SJCRH30 (cell line): ENCODE measurements around the gene SPRR3. TPM values are rescaled to one million over a fixed set of nuclear protein-coding genes. Genes with fewer than 3 reads are reported as not detected.
"Not testable (repeated sequence)": the region's sequence is repeated elsewhere in the genome, so short reads cannot be mapped to it uniquely, and the experiment has no call there.

Experiments used
- DNase-seq, 2 experiments: peaks; one replicate each; pipeline ENCODE4 v3.0.0-alpha.2; 2015 to 2020
- H3K27ac ChIP-seq: fragments of 250-450 bp; sonication (Bioruptor Pico); 2 replicates; pipeline ENCODE4 v1.5.1; 2020; ENCODE audit warnings: mild to moderate bottlenecking, moderate library complexity
- H3K27me3 ChIP-seq: fragments of 250-450 bp; sonication (Bioruptor Pico); 2 replicates; pipeline ENCODE4 v1.5.1; 2020; ENCODE audit warnings: mild to moderate bottlenecking, moderate library complexity
- H3K36me3 ChIP-seq: fragments of 250-450 bp; sonication (Bioruptor Pico); 2 replicates; pipeline ENCODE4 v1.5.1; 2020; ENCODE audit warnings: mild to moderate bottlenecking, moderate library complexity
- H3K4me1 ChIP-seq: fragments of 250-450 bp; sonication (Bioruptor Pico); 2 replicates; pipeline ENCODE4 v1.5.1; 2020; ENCODE audit warnings: mild to moderate bottlenecking, moderate library complexity
- H3K4me3 ChIP-seq: fragments of 250-450 bp; sonication (Bioruptor Pico); 2 replicates; pipeline ENCODE4 v1.5.1; 2020; ENCODE audit warnings: mild to moderate bottlenecking, moderate library complexity
- H3K9me3 ChIP-seq: fragments of 250-450 bp; sonication (Bioruptor Pico); replicated peaks from 2 replicates; pipeline ENCODE4 v1.5.1; 2020; ENCODE audit warnings: mild to moderate bottlenecking, moderate library complexity
- total RNA-seq: library from RNA; depleted of rRNA; stranded (reverse); fragments of >200 nt; shearing (Covaris generic); gene quantifications from 2 replicates; pipeline ENCODE4 v1.2.3, GENCODE V29; 2014

The SPRR3 gene
- total RNA-seq, 1 experiment from 2014 or later = not detected

- no peaks in the 10 kb centered on the region for H3K9me3 ChIP-seq
- H3K27ac ChIP-seq = no peak overlapping the region
- H3K27me3 ChIP-seq = no peaks in the 10 kb centered on the region
- H3K36me3 ChIP-seq = no peaks in the 10 kb centered on the region
- no peak overlapping the region for H3K4me3 ChIP-seq
- H3K4me1 ChIP-seq = no peaks in the 10 kb centered on the region
- DNase-seq = no peak
Measured at GRCh38 chr1:153000294-153000693, 1.3 kb upstream of the SPRR3 start.

- H3K4me3 ChIP-seq, H3K27ac ChIP-seq, H3K4me1 ChIP-seq, H3K9me3 ChIP-seq, H3K36me3 ChIP-seq, DNase-seq, H3K27me3 ChIP-seq: not testable (repeated sequence)
Measured at GRCh38 chr1:153011235-153011758, 9.7 kb downstream of the SPRR3 start.

GRCh38 chr1:153021829-153022228, 20.3 kb downstream of the SPRR3 start:
- not testable (repeated sequence) for H3K9me3 ChIP-seq, H3K27me3 ChIP-seq, H3K36me3 ChIP-seq, H3K27ac ChIP-seq, H3K4me1 ChIP-seq, H3K4me3 ChIP-seq, DNase-seq

- not testable (repeated sequence) for H3K4me3 ChIP-seq, DNase-seq, H3K4me1 ChIP-seq
Measured at GRCh38 chr1:153022340-153022739, 20.8 kb downstream of the SPRR3 start.

DNA sequence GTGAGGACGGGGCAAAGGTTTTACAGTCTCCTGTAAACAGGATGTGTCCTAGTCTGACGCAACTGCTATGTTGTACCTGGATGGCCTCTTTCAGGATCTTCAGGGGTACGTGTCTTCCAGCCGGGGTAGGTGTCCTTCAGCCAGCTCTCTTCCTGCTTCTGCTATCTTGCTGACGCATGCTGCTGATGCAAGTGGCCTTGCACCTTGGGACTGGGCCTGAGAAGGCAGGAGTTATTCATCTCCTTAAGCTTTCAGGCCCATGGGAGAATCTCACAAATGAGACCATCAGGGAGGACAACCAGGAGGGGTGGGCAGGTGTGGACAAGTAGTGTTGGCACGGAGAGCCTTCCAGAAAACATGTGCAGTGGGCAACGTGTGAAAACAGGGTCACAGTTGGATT, 21.6 kb downstream of the SPRR3 start:
- H3K27ac ChIP-seq = no peak overlapping the region
- no peaks in the 10 kb centered on the region for H3K4me1 ChIP-seq
- H3K36me3 ChIP-seq = no peaks in the 10 kb centered on the region
- DNase-seq = no peak
- no peak overlapping the region for H3K4me3 ChIP-seq
- H3K9me3 ChIP-seq = no peaks in the 10 kb centered on the region
- no peaks in the 10 kb centered on the region for H3K27me3 ChIP-seq

More at GRCh38 chr1:153022340-153022739, 20.8 kb downstream of the SPRR3 start:
- H3K9me3 ChIP-seq, H3K27me3 ChIP-seq, H3K27ac ChIP-seq, H3K36me3 ChIP-seq: not testable (repeated sequence)

DNA sequence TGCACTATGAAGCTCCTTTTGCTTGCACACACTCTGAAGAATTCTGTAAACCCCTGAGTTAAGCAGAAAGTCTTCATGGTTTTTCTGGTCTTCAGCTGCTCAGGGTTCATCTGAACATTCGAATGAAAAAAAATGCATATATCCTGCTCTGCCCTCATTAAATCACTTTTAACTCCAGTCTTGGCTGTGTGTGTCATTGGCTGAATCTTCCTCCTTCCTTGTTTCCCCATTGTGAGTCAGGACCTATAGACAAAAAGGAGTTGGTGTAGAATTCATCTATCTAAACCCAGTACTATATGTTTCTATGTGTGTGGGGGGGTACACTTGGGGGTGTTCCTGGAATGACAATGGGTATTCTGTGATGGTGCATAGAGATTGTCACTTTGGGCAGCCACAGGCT, 22.9 kb downstream of the SPRR3 start:
- no peaks in the 10 kb centered on the region for H3K4me1 ChIP-seq
- H3K27me3 ChIP-seq = no peaks in the 10 kb centered on the region
- H3K27ac ChIP-seq = no peak overlapping the region
- H3K4me3 ChIP-seq = no peak overlapping the region
- H3K36me3 ChIP-seq = no peaks in the 10 kb centered on the region
- no peak for DNase-seq
- no peaks in the 10 kb centered on the region for H3K9me3 ChIP-seq

DNA sequence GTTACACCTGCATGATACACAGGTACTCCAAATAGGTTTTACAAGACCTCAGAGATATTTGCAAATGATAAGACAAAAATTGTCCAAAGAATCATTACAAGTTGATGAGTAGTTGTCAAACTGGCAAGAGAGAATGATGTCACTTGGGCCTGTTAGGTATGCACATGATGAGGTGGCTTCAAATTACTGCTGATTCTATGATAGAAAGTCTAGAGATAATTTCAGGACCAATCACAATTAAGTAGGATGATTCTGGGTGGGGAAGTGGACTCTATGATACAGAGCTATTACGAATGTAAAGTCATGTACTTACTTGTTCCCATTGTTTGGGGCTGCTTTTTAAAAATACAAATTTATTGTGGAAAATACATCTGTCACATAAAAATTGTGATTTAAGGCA, 24.2 kb downstream of the SPRR3 start:
- no peaks in the 10 kb centered on the region for H3K9me3 ChIP-seq
- no peaks in the 10 kb centered on the region for H3K27me3 ChIP-seq
- H3K27ac ChIP-seq = no peak overlapping the region
- no peaks in the 10 kb centered on the region for H3K36me3 ChIP-seq
- no peak overlapping the region for H3K4me3 ChIP-seq
- DNase-seq = no peak
- no peaks in the 10 kb centered on the region for H3K4me1 ChIP-seq

- H3K36me3 ChIP-seq = no peaks in the 10 kb centered on the region
- H3K27ac ChIP-seq = no peak overlapping the region
- H3K27me3 ChIP-seq = no peaks in the 10 kb centered on the region
- no peaks in the 10 kb centered on the region for H3K4me1 ChIP-seq
- no peak overlapping the region for H3K4me3 ChIP-seq
- DNase-seq = no peak
- H3K9me3 ChIP-seq = no peaks in the 10 kb centered on the region
Measured at GRCh38 chr1:153028766-153029165, 27.2 kb downstream of the SPRR3 start.

DNA sequence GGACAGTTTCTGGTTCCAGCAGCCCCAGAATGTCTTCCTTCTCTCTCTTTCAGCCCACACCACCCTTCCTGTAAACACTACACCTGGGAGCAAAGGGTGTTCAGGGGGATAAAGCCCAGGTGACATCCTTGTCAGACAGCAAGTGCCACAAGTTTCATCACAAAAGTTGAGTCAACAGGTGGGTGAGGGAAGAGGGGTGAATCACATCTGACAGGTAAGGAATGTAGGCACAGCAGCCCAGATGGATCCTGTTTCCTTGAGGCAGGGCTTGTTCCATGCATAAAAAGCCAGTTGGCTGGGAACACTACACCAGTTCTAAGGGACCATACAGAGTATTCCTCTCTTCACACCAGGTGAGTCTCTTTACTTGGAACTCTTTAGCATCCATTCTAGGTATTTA, 29.3 kb downstream of the SPRR3 start, which contains the start of gene SPRR1B:
SPRR1B (plus strand) TSS at position 309 of the 400 bp plus-strand sequence. CDS start 1,143 bp downstream, outside the sequence.
- Histone ChIP-seq H3K9me3 (no peaks in the 10 kb centered on the region), H3K27me3 (no peaks in the 10 kb centered on the region), H3K36me3 (no peaks in the 10 kb centered on the region), H3K4me1 (no peaks in the 10 kb centered on the region), H3K4me3 (no peak within 1 kb of the TSS), H3K27ac (no peak within 1 kb of the TSS)
- DNase-seq = no peak

DNA sequence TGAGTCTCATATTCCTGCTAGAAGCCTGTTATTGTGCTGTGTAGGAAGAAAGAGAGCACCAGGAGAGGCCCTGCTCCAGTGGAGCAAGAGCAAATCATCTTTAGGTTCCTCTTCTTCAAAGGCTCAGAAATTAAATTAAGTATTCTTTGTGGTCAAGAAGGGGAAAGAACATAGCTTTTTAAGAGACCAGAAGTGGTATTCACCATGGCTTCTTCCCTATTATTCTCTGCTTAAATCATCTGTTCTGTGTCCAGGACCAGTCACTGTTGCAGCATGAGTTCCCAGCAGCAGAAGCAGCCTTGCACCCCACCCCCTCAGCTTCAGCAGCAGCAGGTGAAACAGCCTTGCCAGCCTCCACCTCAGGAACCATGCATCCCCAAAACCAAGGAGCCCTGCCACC, 30.5 kb downstream of the SPRR3 start:
- Histone ChIP-seq H3K4me1 (no peaks in the 10 kb centered on the region), H3K4me3 (no peak overlapping the region), H3K36me3 (no peaks in the 10 kb centered on the region), H3K27ac (no peak overlapping the region), H3K9me3 (no peaks in the 10 kb centered on the region), H3K27me3 (no peaks in the 10 kb centered on the region)
- DNase-seq = no peak

GRCh38 chr1:153032677-153033308, 31.2 kb downstream of the SPRR3 start:
- Histone ChIP-seq H3K27me3 (no peaks in the 10 kb centered on the region), H3K36me3 (no peaks in the 10 kb centered on the region), H3K4me1 (no peaks in the 10 kb centered on the region), H3K27ac (no peak overlapping the region), H3K4me3 (no peak overlapping the region), H3K9me3 (no peaks in the 10 kb centered on the region)
- DNase-seq = peak; percentile 30 to 40

DNA sequence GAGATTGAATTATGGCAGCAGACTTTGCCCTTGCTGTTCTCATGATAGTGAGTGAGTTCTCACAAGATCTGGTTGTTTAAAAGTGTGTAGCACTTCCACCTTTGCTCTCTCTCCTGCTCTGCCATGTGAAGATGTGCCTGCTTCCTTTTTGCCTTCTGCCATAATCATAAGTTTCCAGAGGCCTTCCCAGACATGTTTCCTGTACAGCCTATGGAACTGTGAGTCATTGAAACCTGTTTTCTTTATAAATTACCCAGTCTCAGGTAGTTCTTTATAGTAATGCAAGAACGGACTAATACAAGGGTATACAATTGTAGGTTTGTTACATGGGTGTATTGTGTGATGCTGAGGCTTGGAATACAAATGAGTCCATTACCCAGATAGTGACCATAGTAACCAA, 33.7 kb downstream of the SPRR3 start:
- Histone ChIP-seq H3K4me3 (no peak overlapping the region), H3K36me3 (no peaks in the 10 kb centered on the region)

GRCh38 chr1:153040950-153041631, 39.5 kb downstream of the SPRR3 start, which contains the start of gene SPRR2D:
Gene SPRR2D (minus strand): TSS chr1:153041120. CDS start chr1:153040346, 774 bp downstream.
- no peaks in the 10 kb centered on the region for H3K9me3 ChIP-seq

More for the DNA sequence above, 33.7 kb downstream of the SPRR3 start:
- no peak for DNase-seq
- no peaks in the 10 kb centered on the region for H3K4me1 ChIP-seq
- H3K27me3 ChIP-seq = no peaks in the 10 kb centered on the region
- H3K27ac ChIP-seq = no peak overlapping the region
- no peaks in the 10 kb centered on the region for H3K9me3 ChIP-seq

GRCh38 chr1:153049211-153049610, 47.7 kb downstream of the SPRR3 start:
- Histone ChIP-seq H3K36me3 (no peaks in the 10 kb centered on the region), H3K9me3 (no peaks in the 10 kb centered on the region), H3K4me1 (no peaks in the 10 kb centered on the region), H3K27me3 (no peaks in the 10 kb centered on the region), H3K4me3 (no peak overlapping the region), H3K27ac (no peak overlapping the region)
- DNase-seq = no peak

More at GRCh38 chr1:153040950-153041631, 39.5 kb downstream of the SPRR3 start, which contains the start of gene SPRR2D:
- no peak for DNase-seq
- Histone ChIP-seq H3K36me3 (no peaks in the 10 kb centered on the region), H3K4me1 (no peaks in the 10 kb centered on the region), H3K4me3 (no peak within 1 kb of the TSS), H3K27me3 (no peaks in the 10 kb centered on the region), H3K27ac (no peak within 1 kb of the TSS)
